A673 (cell line): Measurements from ENCODE around the gene AP2B1.

Experiments used
- EZH2 ChIP-seq: fragments of 200-600 bp; sonication (generic); IDR thresholded peaks from 2 replicates; pipeline ENCODE4 v1.6.1; 2017; ENCODE audit warnings: borderline replicate concordance, low read depth, mild to moderate bottlenecking, mixed read lengths, antibody characterized with exemption, low read length; ENCODE audit not compliant: poor library complexity, severe bottlenecking
- TF ChIP-seq, protein P1 (sequence below): fragments of 300-800, 200-600 bp; sonication (generic); conservative IDR thresholded peaks from 2 replicates; pipeline ENCODE4 v1.5.1; 2017; ENCODE audit warnings: low read depth, mild to moderate bottlenecking, antibody characterized with exemption, low read length, moderate library complexity, mixed read lengths

DNA sequence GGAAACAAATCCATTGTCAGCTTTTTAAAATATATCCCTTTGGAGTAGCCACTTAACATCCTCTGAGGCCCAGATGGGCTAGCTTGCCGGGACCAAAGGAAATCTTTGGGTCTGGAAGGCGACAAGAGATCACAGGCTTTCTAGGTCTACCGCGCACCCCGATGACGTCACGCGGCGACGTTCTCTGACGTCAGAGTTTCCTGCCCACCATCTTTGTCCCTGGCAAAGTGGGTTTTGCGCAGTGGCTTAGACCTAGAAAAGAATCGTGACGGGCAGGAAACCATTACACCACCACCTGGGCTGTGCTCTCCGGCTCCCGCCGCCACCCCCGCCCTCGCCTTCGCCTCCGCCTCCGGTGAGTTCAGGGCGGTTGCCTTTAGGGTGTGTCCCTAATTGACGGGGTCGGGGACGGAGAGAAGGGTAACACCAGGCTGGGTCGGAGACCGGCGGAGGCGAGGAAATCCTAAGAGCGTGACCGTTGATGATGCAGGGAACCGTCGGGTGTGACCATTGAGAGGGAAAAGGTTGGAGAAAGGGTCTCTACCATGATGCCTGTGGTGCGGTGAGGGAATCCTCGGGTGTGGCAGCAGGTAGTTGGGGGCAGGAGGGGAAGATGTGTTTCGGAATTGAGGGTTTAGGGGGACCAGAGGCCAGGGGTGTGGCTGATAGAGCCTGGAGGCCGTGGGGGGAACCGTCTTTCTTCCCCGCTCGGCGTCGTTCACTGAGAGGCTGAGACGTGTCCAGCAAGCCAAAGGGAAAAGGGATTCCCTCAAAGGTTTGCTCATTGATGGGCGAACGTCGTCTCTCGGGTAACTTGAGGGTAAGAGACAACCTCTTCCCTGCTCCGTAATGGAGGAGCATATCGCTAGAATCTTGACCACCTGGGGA lies at the start of gene AP2B1:
- TF ChIP-seq, protein P1, sequence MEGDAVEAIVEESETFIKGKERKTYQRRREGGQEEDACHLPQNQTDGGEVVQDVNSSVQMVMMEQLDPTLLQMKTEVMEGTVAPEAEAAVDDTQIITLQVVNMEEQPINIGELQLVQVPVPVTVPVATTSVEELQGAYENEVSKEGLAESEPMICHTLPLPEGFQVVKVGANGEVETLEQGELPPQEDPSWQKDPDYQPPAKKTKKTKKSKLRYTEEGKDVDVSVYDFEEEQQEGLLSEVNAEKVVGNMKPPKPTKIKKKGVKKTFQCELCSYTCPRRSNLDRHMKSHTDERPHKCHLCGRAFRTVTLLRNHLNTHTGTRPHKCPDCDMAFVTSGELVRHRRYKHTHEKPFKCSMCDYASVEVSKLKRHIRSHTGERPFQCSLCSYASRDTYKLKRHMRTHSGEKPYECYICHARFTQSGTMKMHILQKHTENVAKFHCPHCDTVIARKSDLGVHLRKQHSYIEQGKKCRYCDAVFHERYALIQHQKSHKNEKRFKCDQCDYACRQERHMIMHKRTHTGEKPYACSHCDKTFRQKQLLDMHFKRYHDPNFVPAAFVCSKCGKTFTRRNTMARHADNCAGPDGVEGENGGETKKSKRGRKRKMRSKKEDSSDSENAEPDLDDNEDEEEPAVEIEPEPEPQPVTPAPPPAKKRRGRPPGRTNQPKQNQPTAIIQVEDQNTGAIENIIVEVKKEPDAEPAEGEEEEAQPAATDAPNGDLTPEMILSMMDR, result no peak
- no peak for TF ChIP-seq EZH2
